Stimulated activated naive CD8-positive, alpha-beta T cell treated with anti-CD3 and anti-CD28 coated beads, Interleukin-15, Interleukin-2, amounts not matched to agents 100 ng/mL and 50 ng/mL, for 24 hours (primary cell): Measurements from ENCODE around the gene SP7.
"Not testable (repeated sequence)": the region's sequence is repeated elsewhere in the genome, so short reads cannot be mapped to it uniquely, and the experiment has no call there.

Experiments used
- H3K27ac Mint-ChIP-seq: one replicate; pipeline ENCODE4 v1.8.0; 2021; ENCODE audit warnings: mild to moderate bottlenecking, mixed read lengths
- H3K27me3 Mint-ChIP-seq: one replicate; pipeline ENCODE4 v1.8.0; 2021; ENCODE audit warnings: mixed read lengths
- H3K36me3 Mint-ChIP-seq: one replicate; pipeline ENCODE4 v1.8.0; 2021; ENCODE audit warnings: low read depth, mixed read lengths
- H3K4me1 Mint-ChIP-seq: one replicate; pipeline ENCODE4 v1.8.0; 2021; ENCODE audit warnings: low read depth, mixed read lengths
- H3K4me3 Mint-ChIP-seq: one replicate; pipeline ENCODE4 v1.8.0; 2021; ENCODE audit warnings: mild to moderate bottlenecking, mixed read lengths
- H3K9me3 Mint-ChIP-seq: one replicate; pipeline ENCODE4 v1.8.0; 2021; ENCODE audit warnings: mixed read lengths

Gene SP7

GRCh38 chr12:53336181-53336681 is at the start of gene SP7:
TSS of gene SP7 (minus strand) at chr12:53336354. CDS start at chr12:53335646, 708 bp downstream.
- Mint-ChIP-seq H3K9me3 (no peaks in the 10 kb centered on the region), H3K36me3 (no peaks in the 10 kb centered on the region), H3K27ac (no peak within 1 kb of the TSS), H3K4me1 (peaks cover 16% of the 10 kb centered on the region), H3K27me3 (peaks cover 54% of the 10 kb centered on the region), H3K4me3 (no peak within 1 kb of the TSS)

- Mint-ChIP-seq H3K4me1 (peaks cover 67% of the 10 kb centered on the region), H3K4me3 (peak overlapping the region; percentile 92), H3K27ac (peak overlapping the region; percentile 82), H3K9me3 (no peaks in the 10 kb centered on the region), H3K27me3 (no peaks in the 10 kb centered on the region), H3K36me3 (peaks cover 52% of the 10 kb centered on the region)
These were observed 47.1 kb upstream of the SP7 start for GRCh38 chr12:53383258-53383657.

GRCh38 chr12:53381731-53382630 is 45.8 kb upstream of the SP7 start:
- Mint-ChIP-seq H3K4me1 (peaks cover 57% of the 10 kb centered on the region), H3K36me3 (peaks cover 43% of the 10 kb centered on the region), H3K27ac (peak overlapping the region; percentile 94), H3K4me3 (peak overlapping the region; percentile 92), H3K9me3 (no peaks in the 10 kb centered on the region), H3K27me3 (no peaks in the 10 kb centered on the region)

- Mint-ChIP-seq H3K27ac (peak overlapping the region; percentile 94), H3K36me3 (peaks cover 39% of the 10 kb centered on the region), H3K4me1 (peaks cover 48% of the 10 kb centered on the region), H3K4me3 (peak overlapping the region; percentile 92), H3K27me3 (no peaks in the 10 kb centered on the region), H3K9me3 (no peaks in the 10 kb centered on the region)
These were observed 44.9 kb upstream of the SP7 start for GRCh38 chr12:53380794-53381730.

GRCh38 chr12:53380104-53380793 is 44.1 kb upstream of the SP7 start, which contains the start of gene SP1:
TSS of gene SP1 (plus strand) at chr12:53380176. CDS start at chr12:53380292, 116 bp downstream.
- Mint-ChIP-seq H3K4me3 (peak within 1 kb of the TSS; percentile 92), H3K36me3 (peaks cover 35% of the 10 kb centered on the region), H3K9me3 (no peaks in the 10 kb centered on the region), H3K27ac (peak within 1 kb of the TSS; percentile 94), H3K4me1 (peaks cover 43% of the 10 kb centered on the region), H3K27me3 (no peaks in the 10 kb centered on the region)

GRCh38 chr12:53379389-53380103 is 43.4 kb upstream of the SP7 start:
- Mint-ChIP-seq H3K4me1 (peaks cover 38% of the 10 kb centered on the region), H3K27ac (no peak overlapping the region), H3K4me3 (no peak overlapping the region), H3K36me3 (peaks cover 33% of the 10 kb centered on the region), H3K9me3 (no peaks in the 10 kb centered on the region), H3K27me3 (no peaks in the 10 kb centered on the region)

GRCh38 chr12:53378724-53379388 is 42.7 kb upstream of the SP7 start:
- no peaks in the 10 kb centered on the region for H3K9me3 Mint-ChIP-seq
- H3K27me3 Mint-ChIP-seq: no peaks in the 10 kb centered on the region
- no peak overlapping the region for H3K27ac Mint-ChIP-seq
- H3K36me3 Mint-ChIP-seq: peaks cover 29% of the 10 kb centered on the region
- peaks cover 35% of the 10 kb centered on the region for H3K4me1 Mint-ChIP-seq
- H3K4me3 Mint-ChIP-seq: no peak overlapping the region

- no peaks in the 10 kb centered on the region for H3K27me3 Mint-ChIP-seq
- H3K36me3 Mint-ChIP-seq: peaks cover 23% of the 10 kb centered on the region
- H3K4me1 Mint-ChIP-seq: peaks cover 32% of the 10 kb centered on the region
- H3K27ac Mint-ChIP-seq: no peak overlapping the region
- H3K4me3 Mint-ChIP-seq: no peak overlapping the region
- no peaks in the 10 kb centered on the region for H3K9me3 Mint-ChIP-seq
These were observed 42.1 kb upstream of the SP7 start for GRCh38 chr12:53378222-53378621.

GRCh38 chr12:53376747-53377146 is 40.6 kb upstream of the SP7 start:
- no peaks in the 10 kb centered on the region for H3K27me3 Mint-ChIP-seq
- no peaks in the 10 kb centered on the region for H3K9me3 Mint-ChIP-seq
- no peak overlapping the region for H3K4me3 Mint-ChIP-seq
- H3K27ac Mint-ChIP-seq: peak overlapping the region; percentile 17
- peaks cover 8% of the 10 kb centered on the region for H3K36me3 Mint-ChIP-seq
- peaks cover 29% of the 10 kb centered on the region for H3K4me1 Mint-ChIP-seq

- peaks cover 34% of the 10 kb centered on the region for H3K4me1 Mint-ChIP-seq
- not testable (repeated sequence) for H3K4me3 Mint-ChIP-seq, H3K9me3 Mint-ChIP-seq, H3K27me3 Mint-ChIP-seq, H3K27ac Mint-ChIP-seq, H3K36me3 Mint-ChIP-seq
These were observed 38.1 kb upstream of the SP7 start for GRCh38 chr12:53374277-53374676.

- not testable (repeated sequence) for H3K27me3 Mint-ChIP-seq, H3K36me3 Mint-ChIP-seq, H3K4me3 Mint-ChIP-seq, H3K9me3 Mint-ChIP-seq
- peak overlapping the region; percentile 19 for H3K27ac Mint-ChIP-seq
- peaks cover 37% of the 10 kb centered on the region for H3K4me1 Mint-ChIP-seq
These were observed 37.5 kb upstream of the SP7 start for GRCh38 chr12:53373554-53374133.

GRCh38 chr12:53365245-53365904 is 29.2 kb upstream of the SP7 start:
- no peaks in the 10 kb centered on the region for H3K27me3 Mint-ChIP-seq
- peak overlapping the region; percentile 83 for H3K27ac Mint-ChIP-seq
- no peaks in the 10 kb centered on the region for H3K36me3 Mint-ChIP-seq
- H3K9me3 Mint-ChIP-seq: no peaks in the 10 kb centered on the region
- peaks cover 20% of the 10 kb centered on the region for H3K4me1 Mint-ChIP-seq
- H3K4me3 Mint-ChIP-seq: no peak overlapping the region

- not testable (repeated sequence) for H3K36me3 Mint-ChIP-seq, H3K9me3 Mint-ChIP-seq, H3K27ac Mint-ChIP-seq, H3K4me3 Mint-ChIP-seq, H3K27me3 Mint-ChIP-seq
- peaks cover 12% of the 10 kb centered on the region for H3K4me1 Mint-ChIP-seq
These were observed 25.5 kb upstream of the SP7 start for GRCh38 chr12:53361638-53362037.
